H1 (cell line): Measurements from ENCODE around the gene SPEN. TPM values are rescaled to one million over a fixed set of nuclear protein-coding genes. Genes with fewer than 3 reads are reported as not detected.

ENCODE experiments used
- CTCF ChIA-PET: fragments of 300-600 bp; sonication (Branson Sonifier 250); formaldehyde crosslinking; loops from one replicate; lab custom pipeline; 2021; ENCODE audit not compliant: partially characterized antibody; lab: Charles Lee
- POLR2A ChIA-PET: fragments of 300-600 bp; sonication (Branson Sonifier 250); formaldehyde crosslinking; loops from one replicate; lab custom pipeline; 2021; ENCODE audit warnings: inconsistent platforms; ENCODE audit not compliant: partially characterized antibody; lab: Charles Lee
- DNase-seq, 2 experiments: peaks; one replicate each; pipeline versions ENCODE4 v3.0.0 to v3.0.0-alpha.2; 2010 to 2022; ENCODE audit warnings: low spot score in 2 of 2, low read depth in 1 of 2, mixed read lengths in 1 of 2
- FAIRE-seq: peaks from 2 replicates; lab custom pipeline; 2011; peaks lifted over from hg19 to GRCh38; lab: Jason Lieb, UNC
- H2AFZ ChIP-seq: 2 replicates; pipeline ENCODE4 v1.8.1; 2012; ENCODE audit warnings: low read length, inconsistent platforms
- H2AK5ac ChIP-seq: 2 replicates; pipeline ENCODE4 v1.6.1; 2013; ENCODE audit warnings: low read depth, low read length
- H2BK120ac ChIP-seq: replicated peaks from 2 replicates; pipeline ENCODE3; 2013; ENCODE audit warnings: low read depth, low read length, inconsistent platforms
- H2BK12ac ChIP-seq: 2 replicates; pipeline ENCODE4 v1.6.1; 2013; ENCODE audit warnings: low read depth, low read length
- H2BK15ac ChIP-seq: 2 replicates; pipeline ENCODE4 v1.6.1; 2013; ENCODE audit warnings: low read length
- H2BK20ac ChIP-seq: 2 replicates; pipeline ENCODE4 v1.6.1; 2013; ENCODE audit warnings: low read length
- H2BK5ac ChIP-seq: 2 replicates; pipeline ENCODE4 v1.6.1; 2013; ENCODE audit warnings: low read depth, low read length
- H3K14ac ChIP-seq: 2 replicates; pipeline ENCODE4 v1.6.1; 2013; ENCODE audit warnings: inconsistent platforms; ENCODE audit not compliant: insufficient read length
- H3K18ac ChIP-seq: 2 replicates; pipeline ENCODE4 v1.6.1; 2013; ENCODE audit warnings: low read length; ENCODE audit errors: extremely low read depth
- H3K23ac ChIP-seq: 2 replicates; pipeline ENCODE4 v1.6.1; 2013; ENCODE audit warnings: inconsistent platforms; ENCODE audit not compliant: insufficient read length
- H3K23me2 ChIP-seq: 2 replicates; pipeline ENCODE4 v1.6.1; 2013; ENCODE audit warnings: low read depth, low read length
- H3K27ac ChIP-seq: 2 replicates; pipeline ENCODE4 v1.6.1; 2011; ENCODE audit warnings: low read depth, low read length, inconsistent platforms
- H3K27me3 ChIP-seq, 4 experiments: replicated peaks in 1 of 4; 1 replicate in 1 of 4; 2 replicates in 3 of 4; pipeline versions ENCODE4 v1.6.1 to v1.8.1; 2011 to 2013; ENCODE audit warnings: low read length in 3 of 4, mild to moderate bottlenecking in 3 of 4, inconsistent platforms in 2 of 4, mixed read lengths in 2 of 4, moderate library complexity in 1 of 4; ENCODE audit not compliant: control insufficient read depth in 3 of 4, insufficient read depth in 3 of 4; ENCODE audit errors: extremely low read depth in 1 of 4
- H3K36me3 ChIP-seq, 4 experiments: 2 replicates each; pipeline versions ENCODE4 v1.6.1 to v1.8.1; 2011 to 2013; ENCODE audit warnings: mild to moderate bottlenecking in 4 of 4, low read length in 3 of 4, moderate library complexity in 2 of 4, control low read depth in 1 of 4, inconsistent platforms in 1 of 4; ENCODE audit not compliant: insufficient read depth in 4 of 4, control insufficient read depth in 2 of 4
- H3K4ac ChIP-seq: replicated peaks from 2 replicates; pipeline ENCODE3; 2013; ENCODE audit warnings: low read length, low read depth, mixed read lengths, inconsistent platforms; ENCODE audit not compliant: insufficient read length
- H3K4me1 ChIP-seq, 4 experiments: replicated peaks in 1 of 4; 1 replicate in 1 of 4; 2 replicates in 3 of 4; pipeline versions ENCODE4 v1.6.1 to v1.8.1; 2011 to 2013; ENCODE audit warnings: low read length in 3 of 4, inconsistent platforms in 2 of 4, mixed read lengths in 1 of 4; ENCODE audit not compliant: insufficient read depth in 4 of 4, control insufficient read depth in 3 of 4
- H3K4me2 ChIP-seq, 2 experiments: 2 replicates each; pipeline versions ENCODE4 v1.6.1 to v1.8.1; 2011 to 2013; ENCODE audit warnings: low read depth in 2 of 2, low read length in 2 of 2, control low read depth in 1 of 2, inconsistent platforms in 1 of 2, mild to moderate bottlenecking in 1 of 2; ENCODE audit not compliant: insufficient read depth in 1 of 2
- H3K4me3 ChIP-seq, 4 experiments: fragments of 200-600, 300-600 bp in 1 of 4; sonication (generic), shearing (Covaris generic), sonication (Bioruptor Twin) in 1 of 4; 2 replicates each; pipeline versions ENCODE4 v1.5.1 to v1.8.1; 2011 to 2016; ENCODE audit warnings: low read length in 4 of 4, low read depth in 3 of 4, control low read depth in 2 of 4, inconsistent platforms in 2 of 4, mild to moderate bottlenecking in 2 of 4, mixed read lengths in 1 of 4, moderate library complexity in 1 of 4; ENCODE audit not compliant: insufficient read depth in 2 of 4; ENCODE audit errors: extremely low read depth in 1 of 4
- H3K56ac ChIP-seq: replicated peaks from 2 replicates; pipeline ENCODE3; 2013; ENCODE audit warnings: low read depth, mild to moderate bottlenecking, mixed read lengths, low read length, inconsistent platforms; ENCODE audit not compliant: insufficient read length
- H3K79me1 ChIP-seq: 2 replicates; pipeline ENCODE4 v1.6.1; 2013; ENCODE audit warnings: low read depth, low read length, control low read depth
- H3K79me2 ChIP-seq, 2 experiments: 2 replicates each; pipeline versions ENCODE4 v1.6.1 to v1.8.1; 2012 to 2013; ENCODE audit warnings: low read length in 2 of 2, mild to moderate bottlenecking in 2 of 2, inconsistent platforms in 1 of 2; ENCODE audit not compliant: insufficient read depth in 2 of 2, control insufficient read depth in 1 of 2
- H3K9ac ChIP-seq, 4 experiments: replicated peaks in 1 of 4; 1 replicate in 1 of 4; 2 replicates in 3 of 4; pipeline versions ENCODE4 v1.6.1 to v1.8.1; 2011 to 2013; ENCODE audit warnings: low read depth in 3 of 4, low read length in 3 of 4, control low read depth in 2 of 4, mild to moderate bottlenecking in 2 of 4, moderate library complexity in 2 of 4, inconsistent platforms in 1 of 4; ENCODE audit errors: extremely low read depth in 1 of 4
- H3K9me3 ChIP-seq, 2 experiments: 2 replicates each; pipeline versions ENCODE4 v1.6.1 to v1.8.1; 2012 to 2013; ENCODE audit warnings: mild to moderate bottlenecking in 2 of 2, moderate library complexity in 2 of 2, control low read depth in 1 of 2, inconsistent platforms in 1 of 2, low read depth in 1 of 2, low read length in 1 of 2, mixed read lengths in 1 of 2; ENCODE audit not compliant: insufficient read depth in 2 of 2
- H4K20me1 ChIP-seq, 2 experiments: replicated peaks in 1 of 2; 2 replicates each; pipeline versions ENCODE3 to v1.8.1; 2011 to 2013; ENCODE audit warnings: inconsistent platforms in 2 of 2, low read length in 2 of 2, mild to moderate bottlenecking in 1 of 2; ENCODE audit not compliant: insufficient read depth in 2 of 2, control insufficient read depth in 1 of 2
- H4K5ac ChIP-seq: 2 replicates; pipeline ENCODE4 v1.6.1; 2013; ENCODE audit warnings: low read length, low read depth, mixed read lengths, inconsistent platforms; ENCODE audit not compliant: insufficient read length
- H4K8ac ChIP-seq: 2 replicates; pipeline ENCODE4 v1.8.0; 2013; ENCODE audit warnings: mild to moderate bottlenecking, moderate library complexity, low read length, inconsistent platforms; ENCODE audit not compliant: insufficient read depth; ENCODE audit errors: extremely low read depth
- H4K91ac ChIP-seq: replicated peaks from 2 replicates; pipeline ENCODE3; 2013; ENCODE audit warnings: low read length, mixed read lengths, inconsistent platforms; ENCODE audit not compliant: insufficient read length
- WGBS, 2 experiments: shearing (Covaris generic) in 1 of 2; methylation state at CpG; one replicate each; pipeline versions ENCODE4 v1.1.6 to v1.1.7; 2013 to 2015; ENCODE audit warnings: low lambda C conversion rate in 2 of 2, mixed read lengths in 2 of 2, inconsistent platforms in 1 of 2, low coverage in 1 of 2, missing lambda C conversion rate in 1 of 2; ENCODE audit not compliant: insufficient replicate concordance in 2 of 2, insufficient coverage in 1 of 2, insufficient read length in 1 of 2; ENCODE audit errors: extremely low coverage in 1 of 2, missing lambda C conversion rate in 1 of 2; 5-methylcytosine and 5-hydroxymethylcytosine counted together
- polyA plus RNA-seq, 7 experiments: library from polyadenylated mRNA; depleted of rRNA in 3 of 7; stranded (reverse) in 5 of 7; unstranded in 2 of 7; fragments of >200 nt in 5 of 7; fragments of 200-250 nt in 2 of 7; gene quantifications; 1 replicate in 5 of 7; 2 replicates in 1 of 7; 4 replicates in 1 of 7; pipeline versions ENCODE4 v1.2.1 to v1.2.3, GENCODE V29; 2011 to 2013; ENCODE audit warnings: missing spikeins in 2 of 7, mixed read lengths in 2 of 7
- total RNA-seq: library from RNA; stranded (reverse); fragmentation: NEBNext Ultra II Directional; extraction: Animal tissue kit (Norgen Biotek cat#: 25700); gene quantifications from 2 replicates; pipeline ENCODE4 v1.2.1, GENCODE V29; 2021

The SPEN gene
- total and polyA plus RNA-seq, 2 of the 8 experiments (the other 6 are each of a cell fraction or from before 2014, with no cell fraction given), result 12.5 to 52.1 TPM

DNA sequence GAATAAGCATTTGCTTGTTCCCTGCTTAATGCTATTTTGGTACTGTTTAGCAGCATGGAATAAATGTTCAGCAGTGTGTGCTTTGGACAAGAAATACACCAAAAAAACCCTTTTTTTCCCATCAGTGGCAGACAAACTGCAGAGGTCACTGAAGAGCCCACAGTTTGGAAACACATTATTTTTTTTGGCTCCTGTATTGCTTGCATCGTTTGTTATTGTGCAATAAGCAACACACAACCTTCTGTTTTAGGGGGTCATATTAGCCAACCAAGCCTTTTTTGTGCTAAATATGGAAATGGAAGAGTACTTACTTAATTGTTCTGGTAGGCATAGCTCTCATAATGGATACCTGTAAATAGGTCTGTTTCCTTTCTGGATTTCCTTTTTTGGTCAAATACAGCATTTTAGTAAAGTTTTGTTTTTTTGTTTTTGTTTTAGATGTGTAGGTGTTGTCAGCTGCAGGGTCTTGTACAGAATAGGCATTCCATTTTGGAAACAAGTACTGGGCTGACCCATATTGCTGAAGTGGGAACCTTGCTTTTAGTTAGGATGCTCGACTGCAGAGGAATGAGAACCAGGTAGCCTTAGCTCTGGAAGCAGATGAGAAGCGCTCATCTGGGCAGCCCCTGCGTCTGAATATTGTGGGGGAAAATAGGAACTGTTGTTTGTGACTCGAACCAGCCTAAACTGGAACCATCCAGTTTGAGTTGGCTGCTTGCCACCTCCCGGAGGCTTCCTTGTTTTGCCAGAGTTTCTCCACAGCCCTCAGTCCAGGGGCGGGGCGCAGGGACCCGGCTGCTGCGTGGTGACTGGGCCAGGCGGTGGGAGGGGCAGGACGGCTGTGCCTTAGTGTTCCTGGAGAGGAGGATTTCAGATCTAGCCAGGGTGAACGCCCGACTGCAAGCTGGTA lies 38.4 kb downstream of the SPEN start:
- H3K79me2 ChIP-seq, result peaks cover 9 to 95% of the 10 kb centered on the region in 2 experiments
- H2BK12ac ChIP-seq, result peak overlapping the region; percentile 60; the same call in 1 of the 2 replicates
- no peak overlapping the region for H3K14ac ChIP-seq
- H2BK15ac ChIP-seq, result no peak overlapping the region
- H3K23me2 ChIP-seq, result no peaks in the 10 kb centered on the region
- peak overlapping the region; percentile 86 for H2BK5ac ChIP-seq
- H3K4ac ChIP-seq, result no peak overlapping the region
- H3K4me1 ChIP-seq, result peaks cover 0 to 9% (median 2%) of the 10 kb centered on the region in 4 experiments; a peak in 5 of 7 replicates
- no peak overlapping the region for H2BK120ac ChIP-seq
- no peaks in the 10 kb centered on the region for H3K9me3 ChIP-seq
- H2AFZ ChIP-seq, result no peak overlapping the region
- H3K4me2 ChIP-seq, result peak overlapping the region; percentile 11 to 50
- ChIA-PET CTCF (interaction anchor here (1.3 to 1.6 kb wide), 4 partner anchors 9 to 94 kb away, joined by 3 to 7 read pairs (median 4); no protein-coding TSS in a partner anchor), POLR2A (interaction anchor here (1.3 to 1.7 kb wide), 2 partner anchors 13 to 52 kb away, joined by 3 to 11 read pairs; no protein-coding TSS in a partner anchor)
- no peak overlapping the region for H2BK20ac ChIP-seq
- FAIRE-seq (peak; percentile 55), DNase-seq (peak; percentile 58 to 88)
- H3K56ac ChIP-seq, result no peak overlapping the region
- H3K18ac ChIP-seq, result no peak overlapping the region
- no peak overlapping the region for H4K91ac ChIP-seq
- no peaks in the 10 kb centered on the region for H3K36me3 ChIP-seq
- H3K4me3 ChIP-seq, result peak overlapping the region in 1 of 4 experiments; percentile 42; a peak in 1 of 8 replicates
- no peak overlapping the region for H3K23ac ChIP-seq
- H4K5ac ChIP-seq, result peak overlapping the region; percentile 71
- peaks cover 2 to 4% of the 10 kb centered on the region in 2 experiments for H4K20me1 ChIP-seq
- peak overlapping the region; percentile 83; the same call in 1 of the 2 replicates for H4K8ac ChIP-seq
- peak overlapping the region; percentile 7; the same call in 1 of the 2 replicates for H2AK5ac ChIP-seq
- peaks cover 5% of the 10 kb centered on the region; the same call in 1 of the 2 replicates for H3K79me1 ChIP-seq
- H3K27me3 ChIP-seq, result no peaks in the 10 kb centered on the region
- peak overlapping the region; percentile 76 for H3K27ac ChIP-seq
- WGBS, 2 experiments, result 36% methylated on average over 14 of the region's 14 CpGs; no CpG with 5 or more reads in 1 of the 2 experiments
- H3K9ac ChIP-seq, result peak overlapping the region in 3 of 4 experiments; percentile 13 to 62 (median 56); a peak in 6 of 7 replicates
